Lung (tissue), 12 donors: ENCODE results near the gene C2orf76. TPM values are rescaled to one million over a fixed set of nuclear protein-coding genes. Genes with fewer than 3 reads are reported as not detected.

ENCODE experiments used
- ATAC-seq: fragments of 200-7000 bp; cut with Tn5 transposase; one replicate; pipeline ENCODE4 v1.9.1; 2020; ENCODE audit warnings: moderate number of reproducible peaks; ENCODE audit not compliant: insufficient read depth, low FRiP score
- DNase-seq, 3 donors: peaks; one replicate each; pipeline ENCODE4 v3.0.0-alpha.2; 2013 to 2017
- H3K27ac ChIP-seq, 2 donors: one replicate each; pipeline ENCODE4 v1.5.1; 2013; ENCODE audit warnings: mild to moderate bottlenecking in 2 of 2, moderate library complexity in 2 of 2, control low read depth in 1 of 2, inconsistent platforms in 1 of 2, low read depth in 1 of 2, low read length in 1 of 2
- H3K27me3 ChIP-seq, 3 donors: one replicate each; pipeline ENCODE4 v1.5.1; 2013; ENCODE audit warnings: low read length in 2 of 3; ENCODE audit not compliant: control insufficient read depth in 3 of 3, insufficient read depth in 3 of 3
- H3K36me3 ChIP-seq, 4 donors: one replicate each; pipeline ENCODE4 v1.5.1; 2013; ENCODE audit warnings: low read length in 4 of 4, mild to moderate bottlenecking in 1 of 4, moderate library complexity in 1 of 4; ENCODE audit not compliant: control insufficient read depth in 4 of 4, insufficient read depth in 4 of 4
- H3K4me1 ChIP-seq, 5 donors: one replicate each; pipeline ENCODE4 v1.5.1; 2013; ENCODE audit warnings: low read length in 5 of 5, mild to moderate bottlenecking in 2 of 5, moderate library complexity in 1 of 5; ENCODE audit not compliant: control insufficient read depth in 5 of 5, insufficient read depth in 5 of 5
- H3K4me3 ChIP-seq: one replicate; pipeline ENCODE4 v1.5.1; 2013; ENCODE audit warnings: mild to moderate bottlenecking, control low read depth, moderate library complexity
- H3K9ac ChIP-seq, 2 donors: one replicate each; pipeline ENCODE4 v1.5.1; 2013; ENCODE audit warnings: low read length in 2 of 2, control low read depth in 1 of 2; ENCODE audit not compliant: insufficient read depth in 1 of 2
- H3K9me3 ChIP-seq, 4 donors: one replicate each; pipeline ENCODE4 v1.5.1; 2013; ENCODE audit warnings: low read length in 3 of 4, mild to moderate bottlenecking in 1 of 4, moderate library complexity in 1 of 4; ENCODE audit not compliant: control insufficient read depth in 4 of 4, insufficient read depth in 3 of 4
- CTCF ChIP-seq: IDR thresholded peaks from 2 replicates; pipeline ENCODE4 v1.5.1; 2012; ENCODE audit warnings: mild to moderate bottlenecking; ENCODE audit errors: control extremely low read depth, extremely low read depth
- WGBS, 2 donors: extraction: QIAGEN DNeasy Blood & Tissue Kit; methylation state at CpG; one replicate each; pipeline ENCODE4 v1.1.7; 2013; 5-methylcytosine and 5-hydroxymethylcytosine counted together
- polyA plus RNA-seq, 2 donors: library from polyadenylated mRNA; stranded (reverse); fragments of 200-250 nt; gene quantifications; one replicate each; pipeline ENCODE4 v1.2.1, GENCODE V29; 2013
- total RNA-seq, 2 donors: library from RNA; depleted of rRNA in 1 of 2; stranded (reverse); fragments of >200 nt in 1 of 2; gene quantifications; one replicate each; pipeline ENCODE4 v1.2.1, GENCODE V29; 2014 to 2021
- donor health status: control.
- donor health status: control.
- donor health status: Bipolar disorder and iron deficiency.
- donor health status: healthy.
- donor health status: DM: yes; HTN: yes; CAD: no.

The C2orf76 gene
- total and polyA plus RNA-seq, 4 donors = 9.1 to 24.6 (median 17.3) TPM

GRCh38 chr2:119260646-119261492 lies 105.8 kb downstream of the C2orf76 start:
- Histone ChIP-seq H3K9ac (no peak overlapping the region), H3K4me1 (peaks cover 0 to 5% (median 0%) of the 10 kb centered on the region in 5 donors), H3K36me3 (peaks cover 0 to 6% (median 0%) of the 10 kb centered on the region in 4 donors), H3K27ac (no peak overlapping the region), H3K4me3 (no peak overlapping the region), H3K9me3 (peaks cover 0 to 8% (median 0%) of the 10 kb centered on the region in 4 donors), H3K27me3 (no peaks in the 10 kb centered on the region)
- DNase-seq = peak; percentile 37 to 52 (median 47)
- 72 to 73% methylated on average over 11 of the region's 11 CpGs for WGBS, 2 donors
- TF ChIP-seq CTCF = no peak
- ATAC-seq = no peak

- no peak for ATAC-seq
- Histone ChIP-seq H3K9me3 (peaks cover 0 to 6% (median 0%) of the 10 kb centered on the region in 4 donors), H3K27me3 (no peaks in the 10 kb centered on the region), H3K4me1 (peaks cover 0 to 5% (median 0%) of the 10 kb centered on the region in 5 donors), H3K4me3 (no peak overlapping the region), H3K9ac (no peak overlapping the region), H3K27ac (no peak overlapping the region), H3K36me3 (peaks cover 0 to 7% (median 0%) of the 10 kb centered on the region in 4 donors)
- peak in 1 of 3 donors; percentile 4 for DNase-seq
- 92 to 93% methylated on average over 5 of the region's 5 CpGs for WGBS, 2 donors
- TF ChIP-seq CTCF = no peak
Observed at GRCh38 chr2:119259296-119259860, 107.3 kb downstream of the C2orf76 start.

DNA sequence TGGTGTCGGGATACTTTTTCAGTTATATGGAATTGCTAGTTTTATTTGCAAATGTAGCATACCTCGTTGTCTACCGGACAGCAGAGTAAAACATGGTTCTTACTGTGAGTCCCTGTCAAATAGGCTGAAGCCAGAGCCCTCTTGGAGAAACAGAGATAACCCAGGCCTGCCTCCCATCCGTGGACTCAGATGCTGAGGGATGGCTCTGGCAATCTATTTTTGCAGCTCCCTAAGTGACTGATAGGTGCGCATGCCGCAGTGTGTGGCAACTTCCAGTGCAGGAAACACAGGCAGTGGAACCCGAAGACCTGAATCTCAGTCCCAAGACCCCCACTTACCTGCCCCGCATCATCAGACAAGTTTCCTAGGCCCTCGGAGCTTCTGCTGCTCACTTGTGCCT lies 109.4 kb downstream of the C2orf76 start:
- no peak for DNase-seq
- H3K9me3 ChIP-seq = peaks cover 0 to 4% (median 0%) of the 10 kb centered on the region in 4 donors
- ATAC-seq = no peak
- H3K4me1 ChIP-seq = peaks cover 0 to 5% (median 0%) of the 10 kb centered on the region in 5 donors
- H3K4me3 ChIP-seq = no peak overlapping the region
- H3K27ac ChIP-seq = no peak overlapping the region
- no peaks in the 10 kb centered on the region for H3K27me3 ChIP-seq
- no peak for TF ChIP-seq CTCF
- H3K36me3 ChIP-seq = peaks cover 0 to 6% (median 0%) of the 10 kb centered on the region in 4 donors
- no peak overlapping the region for H3K9ac ChIP-seq
- WGBS, 2 donors = 93 to 94% methylated on average over 9 of the region's 9 CpGs
